ENCODE data around the gene TESK1.

GRCh38 chr9:35606138-35606504, 1.1 kb downstream of the TESK1 start:
- TF ChIP-seq FOSL1 (IDR thresholded peaks at IDR 0.05; ENCODE audit: insufficient read depth, low read depth, low read length) (no peak), SAP30 (IDR thresholded peaks at IDR 0.05; ENCODE audit: insufficient read depth, insufficient replicate concordance, low read length) (no peak), MAX (IDR thresholded peaks at IDR 0.05) (no peak), TAF1 (IDR thresholded peaks at IDR 0.05; ENCODE audit: low read depth, low read length) (no peak), CTCF (IDR thresholded peaks at IDR 0.05; ENCODE audit: control extremely low read depth in 1 of 3, insufficient read depth in 1 of 3, low read depth in 1 of 3, low read length in 3 of 3) (no peak), EP300 (IDR thresholded peaks at IDR 0.05; ENCODE audit: borderline replicate concordance in 1 of 2, low read depth in 2 of 2, low read length in 2 of 2) (no peak), RFX5 (IDR thresholded peaks at IDR 0.05; ENCODE audit: borderline replicate concordance, low read depth, low read length) (no peak), KDM5A (IDR thresholded peaks at IDR 0.05; ENCODE audit: low read length) (no peak), ASH2L (IDR thresholded peaks at IDR 0.05; ENCODE audit: low read length) (no peak)
